ENCODE data around the gene VAMP8.
"Not testable (repeated sequence)": the region's sequence is repeated elsewhere in the genome, so short reads cannot be mapped to it uniquely, and the experiment has no call there.

The VAMP8 gene

GRCh38 chr2:85583667-85584353, 6.4 kb downstream of the VAMP8 start:
- no peak for DNase-seq

- DNase-seq = no peak
These were observed 7.0 kb downstream of the VAMP8 start, which contains the start of gene VAMP5 for GRCh38 chr2:85584354-85584856. TSS of gene VAMP5 (plus strand) at chr2:85584431. CDS start at chr2:85584491, 60 bp downstream.

GRCh38 chr2:85584857-85585780, 7.7 kb downstream of the VAMP8 start:
- no peak for DNase-seq

- DNase-seq = no peak
These were observed 8.4 kb downstream of the VAMP8 start for GRCh38 chr2:85585781-85586105.

GRCh38 chr2:85588236-85588635, 10.8 kb downstream of the VAMP8 start:
- DNase-seq = no peak

GRCh38 chr2:85588645-85589044, 11.3 kb downstream of the VAMP8 start:
- no peak for DNase-seq

- DNase-seq = no peak
These were observed 11.8 kb downstream of the VAMP8 start for GRCh38 chr2:85589181-85589580.

GRCh38 chr2:85589982-85590791, 12.8 kb downstream of the VAMP8 start:
- DNase-seq = no peak

GRCh38 chr2:85590950-85591349, 13.6 kb downstream of the VAMP8 start:
- DNase-seq = no peak

GRCh38 chr2:85591563-85591962, 14.2 kb downstream of the VAMP8 start:
- no peak for DNase-seq

GRCh38 chr2:85592299-85592698, 14.9 kb downstream of the VAMP8 start:
- DNase-seq = not testable (repeated sequence)

- no peak for DNase-seq
These were observed 15.6 kb downstream of the VAMP8 start for GRCh38 chr2:85593023-85593422.

- DNase-seq = no peak
These were observed 17.4 kb downstream of the VAMP8 start for GRCh38 chr2:85594715-85595300.

- DNase-seq = peak; percentile 92
These were observed 18.1 kb downstream of the VAMP8 start, which contains the start of gene RNF181 for GRCh38 chr2:85595301-85596025. TSS of gene RNF181 (plus strand) at chr2:85595745. CDS start at chr2:85595764, 19 bp downstream.

GRCh38 chr2:85596026-85596333, 18.6 kb downstream of the VAMP8 start:
- DNase-seq = no peak

- DNase-seq = no peak
These were observed 19.2 kb downstream of the VAMP8 start for GRCh38 chr2:85596486-85597143.

GRCh38 chr2:85597241-85597640, 19.9 kb downstream of the VAMP8 start:
- no peak for DNase-seq

- no peak for DNase-seq
These were observed 21.4 kb downstream of the VAMP8 start for GRCh38 chr2:85598594-85599340.

GRCh38 chr2:85599468-85600234, 22.3 kb downstream of the VAMP8 start:
- no peak for DNase-seq

GRCh38 chr2:85600235-85600575, 22.8 kb downstream of the VAMP8 start:
- DNase-seq = no peak
